22Rv1 (cell line): ENCODE results near the gene MLXIPL.
"Not testable (repeated sequence)": the region's sequence is repeated elsewhere in the genome, so short reads cannot be mapped to it uniquely, and the experiment has no call there.

Experiments
- H3K27ac ChIP-seq: fragments of 450-650 bp; 2 replicates; pipeline ENCODE4 v1.5.1; 2017
- CTCF ChIP-seq: fragments of 450-650 bp; IDR thresholded peaks from 2 replicates; pipeline ENCODE4 v1.5.1; 2017; ENCODE audit warnings: mild to moderate bottlenecking
- ZFX ChIP-seq: fragments of 450-650 bp; IDR thresholded peaks from 2 replicates; pipeline ENCODE4 v1.6.1; 2017; ENCODE audit warnings: antibody characterized with exemption, borderline replicate concordance

Gene MLXIPL

GRCh38 chr7:73667344-73668102 lies 43.2 kb upstream of the MLXIPL start, which contains the start of gene VPS37D:
Gene VPS37D (plus strand): TSS chr7:73667831. CDS start chr7:73667959, 128 bp downstream.
- TF ChIP-seq CTCF (peak; percentile 99), ZFX (no peak)
- H3K27ac ChIP-seq: peak within 1 kb of the TSS; percentile 46

- no peak for TF ChIP-seq ZFX
- no peak for TF ChIP-seq CTCF
- no peak overlapping the region for H3K27ac ChIP-seq
Measured at GRCh38 chr7:73663033-73663432, 38.7 kb upstream of the MLXIPL start.

GRCh38 chr7:73660594-73660993 lies 36.3 kb upstream of the MLXIPL start:
- not testable (repeated sequence) for H3K27ac ChIP-seq

- H3K27ac ChIP-seq: no peak overlapping the region
- no peak for TF ChIP-seq ZFX
- TF ChIP-seq CTCF: no peak
Measured at GRCh38 chr7:73659983-73660382, 35.7 kb upstream of the MLXIPL start.

GRCh38 chr7:73655309-73655708 lies 31.0 kb upstream of the MLXIPL start:
- H3K27ac ChIP-seq: not testable (repeated sequence)

- TF ChIP-seq CTCF: no peak
- TF ChIP-seq ZFX: no peak
Measured at GRCh38 chr7:73652541-73652949, 28.2 kb upstream of the MLXIPL start.

GRCh38 chr7:73650524-73650923 lies 26.2 kb upstream of the MLXIPL start:
- TF ChIP-seq ZFX (no peak), CTCF (no peak)
- H3K27ac ChIP-seq: no peak overlapping the region

More at GRCh38 chr7:73652541-73652949, 28.2 kb upstream of the MLXIPL start:
- H3K27ac ChIP-seq: no peak overlapping the region

GRCh38 chr7:73649576-73649975 lies 25.3 kb upstream of the MLXIPL start:
- TF ChIP-seq CTCF: no peak
- TF ChIP-seq ZFX: no peak

More at GRCh38 chr7:73649576-73649975, 25.3 kb upstream of the MLXIPL start:
- H3K27ac ChIP-seq: no peak overlapping the region
